PC-9 (cell line): ENCODE data around the gene SPATA2.

Experiments
- EZH2 ChIP-seq: fragments of 200-600 bp; sonication (generic); IDR thresholded peaks from 2 replicates; pipeline ENCODE4 v1.8.0; 2017; ENCODE audit warnings: antibody characterized with exemption, low read depth
- TF ChIP-seq, protein P1 (sequence below): fragments of 200-600 bp; sonication (generic); conservative IDR thresholded peaks from 2 replicates; pipeline ENCODE4 v1.6.1; 2017; ENCODE audit warnings: mixed run types, antibody characterized with exemption, mild to moderate bottlenecking, moderate library complexity

DNA sequence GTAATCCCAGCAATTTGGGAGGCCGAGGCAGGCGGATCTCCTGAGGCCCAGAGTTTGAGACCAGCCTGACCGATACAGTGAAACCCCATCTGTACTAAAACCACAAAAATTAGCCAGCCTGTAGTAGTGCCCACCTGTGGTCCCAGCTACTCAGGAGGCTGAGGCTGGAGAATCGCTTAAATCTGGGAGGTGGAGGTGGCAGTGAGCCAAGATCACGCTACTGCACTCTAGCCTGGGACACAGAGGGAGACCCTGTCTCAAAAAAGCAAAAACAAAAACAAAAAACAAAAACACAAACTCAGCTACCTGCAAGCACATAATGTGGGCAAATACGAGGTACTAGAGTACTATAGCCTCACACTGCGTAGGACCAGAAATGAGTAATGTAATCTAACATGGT lies 3.7 kb upstream of the SPATA2 start:
- TF ChIP-seq, protein P1, sequence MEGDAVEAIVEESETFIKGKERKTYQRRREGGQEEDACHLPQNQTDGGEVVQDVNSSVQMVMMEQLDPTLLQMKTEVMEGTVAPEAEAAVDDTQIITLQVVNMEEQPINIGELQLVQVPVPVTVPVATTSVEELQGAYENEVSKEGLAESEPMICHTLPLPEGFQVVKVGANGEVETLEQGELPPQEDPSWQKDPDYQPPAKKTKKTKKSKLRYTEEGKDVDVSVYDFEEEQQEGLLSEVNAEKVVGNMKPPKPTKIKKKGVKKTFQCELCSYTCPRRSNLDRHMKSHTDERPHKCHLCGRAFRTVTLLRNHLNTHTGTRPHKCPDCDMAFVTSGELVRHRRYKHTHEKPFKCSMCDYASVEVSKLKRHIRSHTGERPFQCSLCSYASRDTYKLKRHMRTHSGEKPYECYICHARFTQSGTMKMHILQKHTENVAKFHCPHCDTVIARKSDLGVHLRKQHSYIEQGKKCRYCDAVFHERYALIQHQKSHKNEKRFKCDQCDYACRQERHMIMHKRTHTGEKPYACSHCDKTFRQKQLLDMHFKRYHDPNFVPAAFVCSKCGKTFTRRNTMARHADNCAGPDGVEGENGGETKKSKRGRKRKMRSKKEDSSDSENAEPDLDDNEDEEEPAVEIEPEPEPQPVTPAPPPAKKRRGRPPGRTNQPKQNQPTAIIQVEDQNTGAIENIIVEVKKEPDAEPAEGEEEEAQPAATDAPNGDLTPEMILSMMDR: no peak
- no peak for TF ChIP-seq EZH2
